GM08714 (cell line): ENCODE measurements around the gene CLPSL2.

Experiments
- H3K4me3 ChIP-seq: fragments of 200-500 bp; sonication (Bioruptor generic); 2 replicates; pipeline ENCODE4 v1.5.1; 2014; ENCODE audit warnings: mild to moderate bottlenecking, low read length, inconsistent platforms
- ZNF274 ChIP-seq: IDR thresholded peaks from 2 replicates; pipeline ENCODE4 v1.6.1; 2012; ENCODE audit warnings: mild to moderate bottlenecking, low read depth, low read length

The CLPSL2 gene

GRCh38 chr6:35757456-35758123 is 18.8 kb upstream of the CLPSL2 start:
- H3K4me3 ChIP-seq, result no peak overlapping the region
- no peak for TF ChIP-seq ZNF274

GRCh38 chr6:35759426-35759825 is 17.0 kb upstream of the CLPSL2 start:
- no peak overlapping the region for H3K4me3 ChIP-seq
- TF ChIP-seq ZNF274, result no peak

- TF ChIP-seq ZNF274, result no peak
- no peak overlapping the region for H3K4me3 ChIP-seq
Observed at GRCh38 chr6:35765739-35766138, 10.7 kb upstream of the CLPSL2 start.

GRCh38 chr6:35769211-35769610 is 7.2 kb upstream of the CLPSL2 start:
- no peak for TF ChIP-seq ZNF274
- no peak overlapping the region for H3K4me3 ChIP-seq

- TF ChIP-seq ZNF274, result no peak
- H3K4me3 ChIP-seq, result no peak overlapping the region
Observed at GRCh38 chr6:35771343-35771627, 5.1 kb upstream of the CLPSL2 start.

GRCh38 chr6:35774116-35774794 is 2.1 kb upstream of the CLPSL2 start:
- no peak overlapping the region for H3K4me3 ChIP-seq
- no peak for TF ChIP-seq ZNF274

- TF ChIP-seq ZNF274, result no peak
- H3K4me3 ChIP-seq, result no peak overlapping the region
Observed at GRCh38 chr6:35775031-35775430, 1.4 kb upstream of the CLPSL2 start.

- no peak for TF ChIP-seq ZNF274
- H3K4me3 ChIP-seq, result no peak overlapping the region
Observed at GRCh38 chr6:35777356-35778102, 1.1 kb downstream of the CLPSL2 start.

- TF ChIP-seq ZNF274, result no peak
- H3K4me3 ChIP-seq, result no peak overlapping the region
Observed at GRCh38 chr6:35778437-35778836, 2.0 kb downstream of the CLPSL2 start.

- H3K4me3 ChIP-seq, result no peak within 1 kb of the TSS
- TF ChIP-seq ZNF274, result no peak
Observed at GRCh38 chr6:35780719-35781118, 4.3 kb downstream of the CLPSL2 start, which contains the start of gene CLPSL1. TSS of gene CLPSL1 (plus strand) at chr6:35781019. CDS start at chr6:35781111, 92 bp downstream.

- no peak overlapping the region for H3K4me3 ChIP-seq
- no peak for TF ChIP-seq ZNF274
Observed at GRCh38 chr6:35781290-35781689, 4.9 kb downstream of the CLPSL2 start.

- no peak overlapping the region for H3K4me3 ChIP-seq
- no peak for TF ChIP-seq ZNF274
Observed at GRCh38 chr6:35782424-35782823, 6.0 kb downstream of the CLPSL2 start.

- no peak overlapping the region for H3K4me3 ChIP-seq
- TF ChIP-seq ZNF274, result no peak
Observed at GRCh38 chr6:35784200-35784599, 7.8 kb downstream of the CLPSL2 start.

GRCh38 chr6:35786272-35786671 is 9.9 kb downstream of the CLPSL2 start:
- no peak for TF ChIP-seq ZNF274
- no peak overlapping the region for H3K4me3 ChIP-seq

GRCh38 chr6:35786810-35787209 is 10.4 kb downstream of the CLPSL2 start:
- H3K4me3 ChIP-seq, result no peak overlapping the region
- TF ChIP-seq ZNF274, result no peak
